Dermis blood vessel endothelial cell (primary cell): ENCODE measurements around the gene TPCN1. TPM values are rescaled to one million over a fixed set of nuclear protein-coding genes. Genes with fewer than 3 reads are reported as not detected.

Experiments
- DNase-seq: peaks from one replicate; pipeline ENCODE4 v3.0.0; 2010
- total RNA-seq: library from RNA; depleted of rRNA; stranded (reverse); fragments of >200 nt; gene quantifications from 2 replicates; pipeline ENCODE4 v1.2.3, GENCODE V29; 2014

Gene TPCN1
- total RNA-seq, 1 donor from 2014 or later: 11.2 TPM

- no peak for DNase-seq
Measured at GRCh38 chr12:113263431-113263963, 42.2 kb downstream of the TPCN1 start.

- DNase-seq: no peak
Measured at GRCh38 chr12:113266106-113266895, 45.0 kb downstream of the TPCN1 start.

GRCh38 chr12:113267621-113268020 lies 46.4 kb downstream of the TPCN1 start:
- no peak for DNase-seq

GRCh38 chr12:113268136-113268535 lies 46.9 kb downstream of the TPCN1 start:
- DNase-seq: no peak

GRCh38 chr12:113268621-113269020 lies 47.4 kb downstream of the TPCN1 start:
- no peak for DNase-seq

GRCh38 chr12:113269257-113269943 lies 48.1 kb downstream of the TPCN1 start:
- DNase-seq: no peak

- no peak for DNase-seq
Measured at GRCh38 chr12:113270709-113271009, 49.4 kb downstream of the TPCN1 start.

- DNase-seq: no peak
Measured at GRCh38 chr12:113271466-113271852, 50.2 kb downstream of the TPCN1 start.

- DNase-seq: peak; percentile 38
Measured at GRCh38 chr12:113271853-113272561, 50.7 kb downstream of the TPCN1 start.

- DNase-seq: no peak
Measured at GRCh38 chr12:113273053-113273725, 51.9 kb downstream of the TPCN1 start.

GRCh38 chr12:113274848-113275247 lies 53.6 kb downstream of the TPCN1 start:
- DNase-seq: no peak

GRCh38 chr12:113276306-113276705 lies 55.0 kb downstream of the TPCN1 start:
- DNase-seq: no peak

- no peak for DNase-seq
Measured at GRCh38 chr12:113276946-113277500, 55.8 kb downstream of the TPCN1 start.

GRCh38 chr12:113277511-113277910 lies 56.2 kb downstream of the TPCN1 start:
- DNase-seq: no peak

- DNase-seq: no peak
Measured at GRCh38 chr12:113278141-113278540, 56.9 kb downstream of the TPCN1 start.

- no peak for DNase-seq
Measured at GRCh38 chr12:113278633-113279032, 57.4 kb downstream of the TPCN1 start.

- no peak for DNase-seq
Measured at GRCh38 chr12:113284751-113285150, 63.5 kb downstream of the TPCN1 start.

- DNase-seq: no peak
Measured at GRCh38 chr12:113285679-113286610, 64.7 kb downstream of the TPCN1 start.

GRCh38 chr12:113286712-113287111 lies 65.4 kb downstream of the TPCN1 start:
- no peak for DNase-seq

GRCh38 chr12:113287146-113287898 lies 66.1 kb downstream of the TPCN1 start:
- DNase-seq: no peak

GRCh38 chr12:113287899-113288282 lies 66.6 kb downstream of the TPCN1 start:
- DNase-seq: no peak
